DMS53 treated with DMSO at 0.1 percent for 48 hours (cell line): Measurements from ENCODE around the gene TNFSF12.

Experiments
- DNase-seq: peaks from one replicate; lab custom pipeline; 2025; ENCODE audit not compliant: unreplicated experiment; lab: John Stamatoyannopoulos, UW

TNFSF12 gene

GRCh38 chr17:7541074-7541621 lies 7.7 kb upstream of the TNFSF12 start:
- DNase-seq = no peak

- no peak for DNase-seq
Observed at GRCh38 chr17:7544911-7545310, 3.9 kb upstream of the TNFSF12 start.

GRCh38 chr17:7549401-7550055 lies 670 bp downstream of the TNFSF12 start:
- no peak for DNase-seq

- DNase-seq = no peak
Observed at GRCh38 chr17:7550344-7550743, 1.5 kb downstream of the TNFSF12 start.

GRCh38 chr17:7551396-7551795 lies 2.5 kb downstream of the TNFSF12 start:
- no peak for DNase-seq

- DNase-seq = no peak
Observed at GRCh38 chr17:7552621-7553051, 3.8 kb downstream of the TNFSF12 start.

GRCh38 chr17:7553356-7553755 lies 4.5 kb downstream of the TNFSF12 start:
- no peak for DNase-seq

GRCh38 chr17:7555320-7555948 lies 6.6 kb downstream of the TNFSF12 start:
- DNase-seq = no peak

GRCh38 chr17:7556627-7557026 lies 7.8 kb downstream of the TNFSF12 start:
- DNase-seq = no peak

GRCh38 chr17:7557147-7557764 lies 8.4 kb downstream of the TNFSF12 start:
- DNase-seq = no peak

GRCh38 chr17:7557775-7558543 lies 9.1 kb downstream of the TNFSF12 start:
- DNase-seq = peak; percentile 91

- DNase-seq = no peak
Observed at GRCh38 chr17:7558544-7559319, 9.9 kb downstream of the TNFSF12 start, which contains the start of gene TNFSF13. TSS of gene TNFSF13 (plus strand) at chr17:7558750. CDS start at chr17:7559040, 290 bp downstream.

- no peak for DNase-seq
Observed at GRCh38 chr17:7559320-7560171, 10.7 kb downstream of the TNFSF12 start.

GRCh38 chr17:7560172-7561027 lies 11.5 kb downstream of the TNFSF12 start:
- DNase-seq = peak; percentile 56

- DNase-seq = peak; percentile 92
Observed at GRCh38 chr17:7561028-7561575, 12.2 kb downstream of the TNFSF12 start.

- DNase-seq = peak; percentile 88
Observed at GRCh38 chr17:7561589-7562207, 12.8 kb downstream of the TNFSF12 start, which contains the start of gene SENP3. TSS of gene SENP3 (plus strand) at chr17:7561919. CDS start at chr17:7563077, 1,158 bp downstream.

- DNase-seq = no peak
Observed at GRCh38 chr17:7562208-7562605, 13.3 kb downstream of the TNFSF12 start.
